Activated naive CD4-positive, alpha-beta T cell treated with anti-CD3 and anti-CD28 coated beads, Interleukin-2, amount 10 ng/mL, durations not matched to agents 7 days and 5 days (primary cell): ENCODE measurements around the gene TSEN54.

Experiments
- CTCF ChIA-PET: fragments of 350-600 bp; sonication (Branson Sonifier 250); formaldehyde crosslinking; loops from one replicate; lab custom pipeline; 2021; ENCODE audit warnings: antibody characterized with exemption; lab: Charles Lee
- DNase-seq: peaks from one replicate; pipeline ENCODE4 v3.0.0-alpha.2; 2020
- H3K27ac Mint-ChIP-seq: one replicate; pipeline ENCODE4 v1.8.0; 2021; ENCODE audit warnings: mild to moderate bottlenecking, moderate library complexity, mixed read lengths
- H3K27me3 Mint-ChIP-seq: one replicate; pipeline ENCODE4 v1.8.0; 2021; ENCODE audit warnings: mild to moderate bottlenecking, mixed read lengths
- H3K36me3 Mint-ChIP-seq: one replicate; pipeline ENCODE4 v1.8.0; 2021; ENCODE audit warnings: mixed read lengths
- H3K4me1 Mint-ChIP-seq: one replicate; pipeline ENCODE4 v1.8.0; 2021; ENCODE audit warnings: mixed read lengths
- H3K4me3 Mint-ChIP-seq: one replicate; pipeline ENCODE4 v1.8.0; 2021; ENCODE audit warnings: mild to moderate bottlenecking, moderate library complexity, mixed read lengths
- H3K9me3 Mint-ChIP-seq: one replicate; pipeline ENCODE4 v1.8.0; 2021; ENCODE audit warnings: mixed read lengths

TSEN54 gene

GRCh38 chr17:75524970-75525805 lies 8.9 kb downstream of the TSEN54 start, which contains the start of gene LLGL2:
TSS of gene LLGL2 (plus strand) at chr17:75525697. CDS start at chr17:75543427, 17,730 bp downstream.
- CTCF ChIA-PET: interaction anchor here (1.1 kb wide), 1 partner anchor 285 kb away, joined by 3 read pairs; no protein-coding TSS in a partner anchor

GRCh38 chr17:75525806-75526554 lies 9.7 kb downstream of the TSEN54 start:
- Mint-ChIP-seq H3K36me3 (peaks cover 14% of the 10 kb centered on the region), H3K4me3 (peak overlapping the region; percentile 73), H3K4me1 (peaks cover 14% of the 10 kb centered on the region), H3K27ac (no peak overlapping the region), H3K27me3 (peaks cover 16% of the 10 kb centered on the region), H3K9me3 (no peaks in the 10 kb centered on the region)
- DNase-seq: no peak
- CTCF ChIA-PET: interaction anchor here (1.1 kb wide), 1 partner anchor 286 kb away, joined by 3 read pairs; no protein-coding TSS in a partner anchor

More at GRCh38 chr17:75524970-75525805, 8.9 kb downstream of the TSEN54 start, which contains the start of gene LLGL2:
- DNase-seq: peak; percentile 87
- Mint-ChIP-seq H3K27me3 (peaks cover 16% of the 10 kb centered on the region), H3K4me1 (peaks cover 14% of the 10 kb centered on the region), H3K27ac (no peak within 1 kb of the TSS), H3K36me3 (peaks cover 17% of the 10 kb centered on the region), H3K9me3 (no peaks in the 10 kb centered on the region), H3K4me3 (peak within 1 kb of the TSS; percentile 73)

- CTCF ChIA-PET: no interaction called here
- Mint-ChIP-seq H3K36me3 (peaks cover 10% of the 10 kb centered on the region), H3K4me1 (peaks cover 14% of the 10 kb centered on the region), H3K9me3 (no peaks in the 10 kb centered on the region), H3K27ac (no peak overlapping the region), H3K27me3 (peaks cover 16% of the 10 kb centered on the region), H3K4me3 (peak overlapping the region; percentile 73)
- DNase-seq: no peak
Measured at GRCh38 chr17:75526555-75527270, 10.4 kb downstream of the TSEN54 start.

GRCh38 chr17:75530837-75531720 lies 14.8 kb downstream of the TSEN54 start:
- H3K4me1 Mint-ChIP-seq: peaks cover 38% of the 10 kb centered on the region
- no peak for DNase-seq
- CTCF ChIA-PET: no interaction called here
- no peaks in the 10 kb centered on the region for H3K9me3 Mint-ChIP-seq
- H3K27ac Mint-ChIP-seq: no peak overlapping the region
- H3K27me3 Mint-ChIP-seq: peaks cover 13% of the 10 kb centered on the region
- peaks cover 6% of the 10 kb centered on the region for H3K36me3 Mint-ChIP-seq
- no peak overlapping the region for H3K4me3 Mint-ChIP-seq

- Mint-ChIP-seq H3K27ac (no peak overlapping the region), H3K4me1 (peaks cover 37% of the 10 kb centered on the region), H3K4me3 (no peak overlapping the region), H3K27me3 (peaks cover 6% of the 10 kb centered on the region), H3K36me3 (peaks cover 4% of the 10 kb centered on the region), H3K9me3 (no peaks in the 10 kb centered on the region)
- DNase-seq: no peak
- CTCF ChIA-PET: interaction anchor here (0.7 kb wide), 1 partner anchor 15 kb away, joined by 4 read pairs; the partner anchor contains the start of gene TSEN54
Measured at GRCh38 chr17:75531721-75532072, 15.4 kb downstream of the TSEN54 start.

GRCh38 chr17:75535119-75535537 lies 18.8 kb downstream of the TSEN54 start:
- peak overlapping the region; percentile 82 for H3K27ac Mint-ChIP-seq
- no peaks in the 10 kb centered on the region for H3K27me3 Mint-ChIP-seq
- H3K36me3 Mint-ChIP-seq: peaks cover 3% of the 10 kb centered on the region
- H3K4me3 Mint-ChIP-seq: peak overlapping the region; percentile 31
- CTCF ChIA-PET: no interaction called here
- peak; percentile 79 for DNase-seq
- peaks cover 32% of the 10 kb centered on the region for H3K4me1 Mint-ChIP-seq
- no peaks in the 10 kb centered on the region for H3K9me3 Mint-ChIP-seq

- CTCF ChIA-PET: no interaction called here
- H3K36me3 Mint-ChIP-seq: peaks cover 2% of the 10 kb centered on the region
- H3K9me3 Mint-ChIP-seq: no peaks in the 10 kb centered on the region
- no peak overlapping the region for H3K4me3 Mint-ChIP-seq
- no peak for DNase-seq
- H3K4me1 Mint-ChIP-seq: peaks cover 32% of the 10 kb centered on the region
- H3K27me3 Mint-ChIP-seq: no peaks in the 10 kb centered on the region
- H3K27ac Mint-ChIP-seq: peak overlapping the region; percentile 82
Measured at GRCh38 chr17:75535871-75536270, 19.5 kb downstream of the TSEN54 start.

GRCh38 chr17:75536366-75536765 lies 20.0 kb downstream of the TSEN54 start:
- Mint-ChIP-seq H3K27ac (peak overlapping the region; percentile 67), H3K4me3 (no peak overlapping the region), H3K9me3 (no peaks in the 10 kb centered on the region), H3K4me1 (peaks cover 32% of the 10 kb centered on the region), H3K36me3 (peaks cover 2% of the 10 kb centered on the region), H3K27me3 (no peaks in the 10 kb centered on the region)
- no peak for DNase-seq
- CTCF ChIA-PET: no interaction called here

GRCh38 chr17:75539967-75540729 lies 23.8 kb downstream of the TSEN54 start:
- CTCF ChIA-PET: interaction anchor here (1.3 kb wide), 1 partner anchor 24 kb away, joined by 3 read pairs; the partner anchor contains the start of gene TSEN54
- Mint-ChIP-seq H3K27me3 (no peaks in the 10 kb centered on the region), H3K9me3 (no peaks in the 10 kb centered on the region), H3K4me1 (peaks cover 13% of the 10 kb centered on the region), H3K4me3 (no peak overlapping the region), H3K36me3 (no peaks in the 10 kb centered on the region), H3K27ac (no peak overlapping the region)
- no peak for DNase-seq

- no peak overlapping the region for H3K4me3 Mint-ChIP-seq
Measured at GRCh38 chr17:75540923-75541503, 24.7 kb downstream of the TSEN54 start.

GRCh38 chr17:75542229-75542628 lies 25.9 kb downstream of the TSEN54 start:
- CTCF ChIA-PET: no interaction called here
- Mint-ChIP-seq H3K4me3 (no peak overlapping the region), H3K27ac (no peak overlapping the region), H3K27me3 (no peaks in the 10 kb centered on the region), H3K4me1 (no peaks in the 10 kb centered on the region), H3K9me3 (no peaks in the 10 kb centered on the region), H3K36me3 (no peaks in the 10 kb centered on the region)
- DNase-seq: no peak

More at GRCh38 chr17:75540923-75541503, 24.7 kb downstream of the TSEN54 start:
- Mint-ChIP-seq H3K9me3 (no peaks in the 10 kb centered on the region), H3K27me3 (no peaks in the 10 kb centered on the region), H3K27ac (no peak overlapping the region), H3K4me1 (peaks cover 5% of the 10 kb centered on the region), H3K36me3 (no peaks in the 10 kb centered on the region)
- no peak for DNase-seq
- CTCF ChIA-PET: interaction anchor here (1.3 kb wide), 1 partner anchor 24 kb away, joined by 3 read pairs; the partner anchor contains the start of gene TSEN54

- DNase-seq: no peak
- H3K4me1 Mint-ChIP-seq: no peaks in the 10 kb centered on the region
- CTCF ChIA-PET: no interaction called here
- H3K36me3 Mint-ChIP-seq: no peaks in the 10 kb centered on the region
- no peaks in the 10 kb centered on the region for H3K9me3 Mint-ChIP-seq
- H3K27ac Mint-ChIP-seq: no peak overlapping the region
- no peaks in the 10 kb centered on the region for H3K27me3 Mint-ChIP-seq
- H3K4me3 Mint-ChIP-seq: no peak overlapping the region
Measured at GRCh38 chr17:75542728-75543336, 26.5 kb downstream of the TSEN54 start.
